WTC11 (cell line): Measurements from ENCODE around the gene CPNE1. TPM values are rescaled to one million over a fixed set of nuclear protein-coding genes. Genes with fewer than 3 reads are reported as not detected.

ENCODE experiments used
- ATAC-seq: fragments of 200-7000 bp; cut with Tn5 transposase; 2 replicates; pipeline ENCODE4 v1.10.0; 2021; ENCODE audit warnings: mild to moderate bottlenecking, moderate library complexity
- CTCF ChIA-PET: fragments of 300-600 bp; sonication (Branson Sonifier 250); formaldehyde crosslinking; loops from one replicate; lab custom pipeline; 2021; ENCODE audit warnings: antibody characterized with exemption; lab: Charles Lee
- POLR2A ChIA-PET: fragments of 350-600 bp; sonication (Branson Sonifier 250); formaldehyde crosslinking; loops from one replicate; lab custom pipeline; 2021; ENCODE audit warnings: antibody characterized with exemption; lab: Charles Lee
- DNase-seq: peaks from one replicate; pipeline ENCODE4 v3.0.0; 2021; ENCODE audit warnings: low spot score
- H3K27ac Mint-ChIP-seq: 2 replicates; pipeline ENCODE4 v1.8.0; 2021; ENCODE audit warnings: mixed read lengths
- H3K27me3 Mint-ChIP-seq: 2 replicates; pipeline ENCODE4 v1.8.0; 2021; ENCODE audit warnings: low read depth, mild to moderate bottlenecking, moderate library complexity, mixed read lengths
- H3K36me3 Mint-ChIP-seq: 2 replicates; pipeline ENCODE4 v1.8.0; 2021; ENCODE audit warnings: mixed read lengths
- H3K4me1 Mint-ChIP-seq: 2 replicates; pipeline ENCODE4 v1.8.0; 2022; ENCODE audit warnings: mixed read lengths
- H3K4me3 Mint-ChIP-seq: 2 replicates; pipeline ENCODE4 v1.8.0; 2021; ENCODE audit warnings: mild to moderate bottlenecking, moderate library complexity, mixed read lengths
- H3K9me3 Mint-ChIP-seq: 2 replicates; pipeline ENCODE4 v1.8.0; 2021; ENCODE audit warnings: mixed read lengths
- AFF4 ChIP-seq: sonication (generic); formaldehyde crosslinking; IDR thresholded peaks from 2 replicates; pipeline ENCODE4 v1.8.1; 2023; ENCODE audit warnings: mild to moderate bottlenecking, missing genetic modification reagents, borderline replicate concordance
- CREM ChIP-seq: sonication (generic); formaldehyde crosslinking; IDR thresholded peaks from 2 replicates; pipeline ENCODE4 v1.8.1; 2022; ENCODE audit warnings: mild to moderate bottlenecking, missing genetic modification reagents, moderate library complexity
- CTCF ChIP-seq: fragments of 200-600 bp; IDR thresholded peaks from 2 replicates; pipeline ENCODE4 v1.8.0; 2022; ENCODE audit warnings: antibody characterized with exemption
- E2F1 ChIP-seq: sonication (generic); formaldehyde crosslinking; IDR thresholded peaks from 2 replicates; pipeline ENCODE4 v1.8.0; 2022; ENCODE audit warnings: mild to moderate bottlenecking, missing genetic modification reagents
- E2F4 ChIP-seq: sonication (generic); formaldehyde crosslinking; IDR thresholded peaks from 2 replicates; pipeline ENCODE4 v1.8.1; 2022; ENCODE audit warnings: low read depth, mild to moderate bottlenecking, moderate library complexity, missing genetic modification reagents, borderline replicate concordance
- ERG ChIP-seq: fragments of 250-450 bp; sonication (Bioruptor Pico); IDR thresholded peaks from 2 replicates; pipeline ENCODE4 v1.8.0; 2021; ENCODE audit warnings: mild to moderate bottlenecking
- FOXP1 ChIP-seq: sonication (generic); formaldehyde crosslinking; IDR thresholded peaks from 2 replicates; pipeline ENCODE4 v1.8.0; 2022; ENCODE audit warnings: missing genetic modification reagents, mild to moderate bottlenecking, moderate library complexity, borderline replicate concordance
- KAT7 ChIP-seq: sonication (generic); formaldehyde crosslinking; IDR thresholded peaks from 2 replicates; pipeline ENCODE4 v1.8.1; 2023; ENCODE audit warnings: missing genetic modification reagents, mild to moderate bottlenecking, borderline replicate concordance
- MAX ChIP-seq: sonication (generic); formaldehyde crosslinking; IDR thresholded peaks from 2 replicates; pipeline ENCODE4 v1.8.0; 2022; ENCODE audit warnings: mild to moderate bottlenecking, missing genetic modification reagents
- NR2C2 ChIP-seq: sonication (generic); formaldehyde crosslinking; IDR thresholded peaks from 2 replicates; pipeline ENCODE4 v1.8.0; 2022; ENCODE audit warnings: mild to moderate bottlenecking, missing genetic modification reagents
- OVOL2 ChIP-seq: fragments of 250-450 bp; sonication (Bioruptor Pico); IDR thresholded peaks from 2 replicates; pipeline ENCODE4 v1.9.0; 2021; ENCODE audit warnings: mild to moderate bottlenecking, borderline replicate concordance
- RELA ChIP-seq: sonication (generic); formaldehyde crosslinking; IDR thresholded peaks from 2 replicates; pipeline ENCODE4 v1.8.1; 2022; ENCODE audit warnings: missing genetic modification reagents, mild to moderate bottlenecking, borderline replicate concordance
- ZSCAN18 ChIP-seq: fragments of 250-450 bp; sonication (Bioruptor Pico); IDR thresholded peaks from 2 replicates; pipeline ENCODE4 v2.1.2; 2022; ENCODE audit warnings: mild to moderate bottlenecking, moderate library complexity
- total RNA-seq: library from RNA; stranded (reverse); gene quantifications from 3 replicates; pipeline ENCODE4 v1.2.3, GENCODE V29; 2021

Gene CPNE1
- total RNA-seq, 1 experiment from 2014 or later: 312 TPM

- no peak for TF ChIP-seq CTCF
- TF ChIP-seq E2F4: no peak
- no peak for TF ChIP-seq KAT7 (CRISPR knock-in tag)
- no peak for TF ChIP-seq E2F1 (CRISPR knock-in tag)
- no peak for TF ChIP-seq AFF4 (CRISPR knock-in tag)
- TF ChIP-seq ZSCAN18 (CRISPR knock-in tag): no peak
- no peak for TF ChIP-seq ERG (CRISPR knock-in tag)
- TF ChIP-seq FOXP1 (CRISPR knock-in tag): no peak
- no peak for TF ChIP-seq CREM (CRISPR knock-in tag)
- TF ChIP-seq OVOL2: no peak
- no peak for TF ChIP-seq MAX (CRISPR knock-in tag)
- no peak for TF ChIP-seq RELA
- TF ChIP-seq, all 79 proteins: peak for 0
These were observed 65.0 kb downstream of the CPNE1 start (continued) for GRCh38 chr20:35599776-35600120.

- Mint-ChIP-seq H3K4me1 (peaks cover 5% of the 10 kb centered on the region), H3K27me3 (peaks cover 67% of the 10 kb centered on the region), H3K36me3 (no peaks in the 10 kb centered on the region), H3K4me3 (no peak overlapping the region), H3K27ac (no peak overlapping the region; the same call in 1 of the 2 replicates), H3K9me3 (no peaks in the 10 kb centered on the region)
- TF ChIP-seq NR2C2 (0 out of 2 replicates have a peak, but pooled peaks have one; percentile 16), CREM (CRISPR knock-in tag) (no peak)
- CTCF ChIA-PET: interaction anchor here (0.6 kb wide), 1 partner anchor 160 kb away, joined by 4 read pairs; no protein-coding TSS in a partner anchor
- POLR2A ChIA-PET: no interaction called here
- no peak; the same call in none of the 2 replicates for ATAC-seq
- DNase-seq: peak; percentile 36
These were observed 65.6 kb downstream of the CPNE1 start for GRCh38 chr20:35598899-35599775.
